Esophagus squamous epithelium (tissue), 4 donors: ENCODE results near the gene CASKIN1.
"Not testable (repeated sequence)": the region's sequence is repeated elsewhere in the genome, so short reads cannot be mapped to it uniquely, and the experiment has no call there.

Source experiments
- POLR2A ChIP-seq, 4 donors: fragments of 450-650 bp; IDR thresholded peaks; one replicate each; pipeline ENCODE4 v1.6.1; 2017; ENCODE audit warnings: antibody characterized with exemption in 4 of 4, mild to moderate bottlenecking in 4 of 4, moderate library complexity in 3 of 4
- TF ChIP-seq, protein P1 (sequence below), 6 experiments: fragments of 450-650 bp in 4 of 6; fragments of 200-600 bp in 2 of 6; sonication (generic) in 2 of 6; IDR thresholded peaks; one replicate each; pipeline ENCODE4 v1.5.1; 2016 to 2019; ENCODE audit warnings: antibody characterized with exemption in 6 of 6, mild to moderate bottlenecking in 4 of 6, moderate library complexity in 4 of 6

DNA sequence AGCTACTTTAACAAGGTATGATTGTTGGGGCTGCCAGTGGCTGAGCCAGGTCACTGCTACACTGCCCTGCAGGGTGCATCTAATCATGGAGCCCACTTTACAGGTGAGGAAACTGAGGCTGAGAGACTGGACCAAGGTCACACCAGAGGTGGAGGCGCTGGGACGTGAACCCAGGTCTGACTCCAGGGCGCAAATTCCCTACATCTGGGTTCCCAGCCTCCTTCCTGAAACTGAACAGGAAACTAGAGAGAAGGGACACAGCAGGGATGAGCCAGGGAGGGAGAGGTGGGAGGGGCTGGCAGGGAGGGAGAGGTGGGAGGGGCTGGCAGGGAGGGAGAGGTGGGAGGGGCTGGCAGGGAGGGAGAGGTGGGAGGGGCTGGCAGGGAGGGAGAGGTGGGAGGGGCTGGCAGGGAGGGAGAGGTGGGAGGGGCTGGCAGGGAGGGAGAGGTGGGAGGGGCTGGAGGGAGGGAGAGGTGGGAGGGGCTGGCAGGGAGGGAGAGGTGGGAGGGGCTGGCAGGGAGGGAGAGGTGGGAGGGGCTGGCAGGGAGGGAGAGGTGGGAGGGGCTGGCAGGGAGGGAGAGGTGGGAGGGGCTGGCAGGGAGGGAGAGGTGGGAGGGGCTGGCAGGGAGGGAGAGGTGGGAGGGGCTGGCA lies 68.7 kb downstream of the CASKIN1 start:
- TF ChIP-seq, protein P1, sequence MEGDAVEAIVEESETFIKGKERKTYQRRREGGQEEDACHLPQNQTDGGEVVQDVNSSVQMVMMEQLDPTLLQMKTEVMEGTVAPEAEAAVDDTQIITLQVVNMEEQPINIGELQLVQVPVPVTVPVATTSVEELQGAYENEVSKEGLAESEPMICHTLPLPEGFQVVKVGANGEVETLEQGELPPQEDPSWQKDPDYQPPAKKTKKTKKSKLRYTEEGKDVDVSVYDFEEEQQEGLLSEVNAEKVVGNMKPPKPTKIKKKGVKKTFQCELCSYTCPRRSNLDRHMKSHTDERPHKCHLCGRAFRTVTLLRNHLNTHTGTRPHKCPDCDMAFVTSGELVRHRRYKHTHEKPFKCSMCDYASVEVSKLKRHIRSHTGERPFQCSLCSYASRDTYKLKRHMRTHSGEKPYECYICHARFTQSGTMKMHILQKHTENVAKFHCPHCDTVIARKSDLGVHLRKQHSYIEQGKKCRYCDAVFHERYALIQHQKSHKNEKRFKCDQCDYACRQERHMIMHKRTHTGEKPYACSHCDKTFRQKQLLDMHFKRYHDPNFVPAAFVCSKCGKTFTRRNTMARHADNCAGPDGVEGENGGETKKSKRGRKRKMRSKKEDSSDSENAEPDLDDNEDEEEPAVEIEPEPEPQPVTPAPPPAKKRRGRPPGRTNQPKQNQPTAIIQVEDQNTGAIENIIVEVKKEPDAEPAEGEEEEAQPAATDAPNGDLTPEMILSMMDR (IDR thresholded peaks at IDR 0.05): not testable (repeated sequence)
- peak in 1 of 4 donors; percentile 50 for TF ChIP-seq POLR2A (IDR thresholded peaks at IDR 0.05)
